Activated CD4-positive, alpha-beta T cell treated with anti-CD3 and anti-CD28 coated beads, Interleukin-2, amount 50 U/mL, for 48 hours (primary cell): Measurements from ENCODE around the gene DRAXIN.

Experiments
- DNase-seq, 2 experiments: peaks; one replicate each; pipeline ENCODE4 v3.0.0-alpha.2; 2020

The DRAXIN gene

GRCh38 chr1:11738783-11739182 lies 47.3 kb downstream of the DRAXIN start:
- DNase-seq = no peak

DNA sequence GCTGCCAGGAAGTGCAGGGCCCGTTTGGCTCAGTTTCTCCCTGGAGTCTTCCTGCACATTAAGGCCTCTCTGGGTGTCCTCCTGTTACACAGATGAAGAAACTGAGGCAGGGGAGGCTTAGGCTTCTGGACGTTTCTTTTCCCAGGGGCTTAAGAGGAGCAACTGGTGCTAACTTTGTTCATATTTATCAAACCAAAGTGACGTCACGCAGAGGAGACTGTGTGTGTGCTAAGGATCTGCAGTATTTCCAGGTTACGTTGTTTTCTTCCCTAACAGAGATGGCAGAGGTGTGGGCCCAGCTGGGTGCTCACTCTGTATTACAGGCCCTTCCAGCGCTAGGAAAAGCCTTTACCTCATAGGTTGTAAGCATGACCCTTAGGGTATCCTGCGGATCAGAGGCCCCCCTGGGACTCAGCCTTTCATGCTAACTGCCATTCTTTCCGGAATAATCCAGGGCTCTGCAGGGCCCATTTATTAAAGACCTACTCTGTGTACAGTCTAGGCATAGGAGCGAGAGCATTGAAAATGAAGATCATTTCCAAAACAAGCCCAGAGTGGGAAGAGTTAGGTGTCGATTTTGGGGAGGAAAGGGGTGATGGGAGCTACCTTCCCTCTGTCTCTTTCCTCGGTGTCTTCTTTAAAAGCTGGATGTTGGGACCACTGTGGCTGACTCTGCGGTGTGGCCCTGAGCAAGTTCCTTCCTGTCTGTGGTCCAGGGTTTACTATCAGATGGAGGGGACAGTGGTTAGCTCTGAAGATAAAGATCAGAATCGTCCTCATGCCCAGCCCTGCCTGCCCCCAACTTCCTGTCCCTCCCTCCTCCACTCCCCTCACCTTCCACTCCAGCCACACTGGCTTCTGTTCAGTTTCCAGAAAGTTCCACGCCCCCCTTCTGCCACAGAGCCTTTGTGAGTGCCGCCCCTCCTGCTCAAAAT lies 49.0 kb downstream of the DRAXIN start:
- DNase-seq = peak; percentile 31 to 40

DNA sequence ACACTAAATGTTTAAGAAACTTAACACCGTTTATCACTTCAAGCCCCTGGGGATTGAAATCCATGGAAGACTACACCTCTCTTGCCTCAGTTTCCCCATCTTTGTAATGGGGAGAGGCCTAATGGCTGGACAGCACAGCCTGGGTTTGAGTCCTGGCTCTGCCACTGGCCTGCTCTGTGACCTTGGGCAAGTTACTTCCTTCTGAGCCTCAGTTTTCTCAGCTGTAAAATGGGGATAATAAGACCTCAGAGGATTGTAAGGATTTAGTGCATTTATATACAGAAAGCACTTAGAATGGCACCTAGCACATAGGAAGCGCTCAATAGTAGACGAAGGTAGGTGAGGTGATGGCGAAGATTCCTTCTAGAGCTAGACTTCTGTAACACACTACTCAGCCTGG lies 50.0 kb downstream of the DRAXIN start:
- no peak for DNase-seq

GRCh38 chr1:11741919-11742558 lies 50.5 kb downstream of the DRAXIN start:
- DNase-seq = no peak

DNA sequence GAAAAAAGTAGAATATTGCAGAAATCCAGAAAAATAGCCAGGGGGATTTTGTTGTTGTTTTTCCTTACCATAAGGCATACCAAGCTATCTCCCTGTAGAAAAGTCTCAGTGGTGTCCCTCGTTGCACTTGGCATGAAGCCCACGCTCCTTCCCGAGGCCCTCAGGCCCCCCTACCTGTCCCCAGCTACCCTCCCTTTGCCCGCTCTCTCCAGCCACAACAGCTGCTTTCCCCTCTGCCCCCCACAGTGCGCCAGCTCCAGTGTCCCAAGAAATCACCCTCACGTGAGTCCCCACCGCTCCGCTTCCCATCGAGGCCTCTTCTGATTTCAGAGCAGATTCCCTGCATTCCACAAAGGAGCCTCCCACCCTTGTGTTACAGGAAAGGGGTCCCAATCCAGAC lies 52.8 kb downstream of the DRAXIN start:
- no peak for DNase-seq

GRCh38 chr1:11746092-11746491 lies 54.6 kb downstream of the DRAXIN start:
- no peak for DNase-seq

GRCh38 chr1:11746795-11747487 lies 55.4 kb downstream of the DRAXIN start:
- DNase-seq = no peak

GRCh38 chr1:11748294-11749202 lies 57.0 kb downstream of the DRAXIN start:
- no peak for DNase-seq

GRCh38 chr1:11749203-11749689 lies 57.7 kb downstream of the DRAXIN start:
- peak; percentile 53 to 68 for DNase-seq

DNA sequence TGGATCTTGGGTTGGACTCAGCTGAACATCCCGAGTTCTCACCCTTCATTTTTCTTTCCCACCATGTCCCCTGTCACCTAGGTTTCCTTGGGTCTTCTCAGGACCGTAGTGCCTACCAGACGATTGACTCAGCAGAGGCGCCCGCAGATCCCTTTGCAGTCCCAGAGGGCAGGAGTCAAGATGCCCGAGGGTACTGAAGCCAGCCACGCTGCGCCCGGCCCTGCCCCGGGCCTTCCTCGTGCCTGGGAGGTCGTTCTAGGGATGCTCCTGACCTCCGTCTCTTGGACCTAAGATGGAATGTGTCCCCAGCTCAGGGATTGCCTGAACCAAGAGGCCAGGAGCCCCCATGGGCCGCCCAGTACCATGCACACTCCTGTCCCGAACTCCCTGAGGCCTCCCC lies 58.5 kb downstream of the DRAXIN start:
- DNase-seq = no peak

- no peak for DNase-seq
Observed at GRCh38 chr1:11751087-11751486, 59.6 kb downstream of the DRAXIN start.

GRCh38 chr1:11752359-11753088 lies 61.0 kb downstream of the DRAXIN start:
- DNase-seq = no peak

- DNase-seq = no peak
Observed at GRCh38 chr1:11753555-11754208, 62.2 kb downstream of the DRAXIN start.

DNA sequence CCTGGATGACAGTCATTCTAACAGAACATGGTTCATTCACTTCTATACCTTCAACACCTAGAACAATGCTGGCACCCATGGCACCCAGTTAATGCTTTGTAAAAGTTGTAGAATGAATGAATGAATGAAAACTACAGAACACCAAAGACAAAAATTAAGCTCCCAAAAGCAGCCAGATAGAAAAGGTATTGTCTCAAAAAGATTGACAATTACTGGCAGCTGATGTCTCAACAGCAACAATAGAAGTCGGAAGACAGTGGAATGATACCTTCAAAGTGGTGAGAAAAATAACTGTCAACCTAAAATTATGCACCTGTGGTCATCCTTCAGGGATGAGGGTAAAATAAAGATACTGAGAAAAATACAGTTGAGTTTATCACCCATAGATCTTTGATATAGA lies 65.5 kb downstream of the DRAXIN start:
- DNase-seq = no peak

- no peak for DNase-seq
Observed at GRCh38 chr1:11759791-11760190, 68.3 kb downstream of the DRAXIN start.

GRCh38 chr1:11761285-11761684 lies 69.8 kb downstream of the DRAXIN start:
- no peak for DNase-seq

- DNase-seq = peak; percentile 20 to 35
Observed at GRCh38 chr1:11761988-11762406, 70.5 kb downstream of the DRAXIN start, which contains the start of gene C1orf167. TSS of gene C1orf167 (plus strand) at chr1:11762193. CDS start at chr1:11764401, 2,208 bp downstream.

- no peak for DNase-seq
Observed at GRCh38 chr1:11764115-11764514, 72.6 kb downstream of the DRAXIN start.

GRCh38 chr1:11764519-11764918 lies 73.0 kb downstream of the DRAXIN start:
- no peak for DNase-seq

DNA sequence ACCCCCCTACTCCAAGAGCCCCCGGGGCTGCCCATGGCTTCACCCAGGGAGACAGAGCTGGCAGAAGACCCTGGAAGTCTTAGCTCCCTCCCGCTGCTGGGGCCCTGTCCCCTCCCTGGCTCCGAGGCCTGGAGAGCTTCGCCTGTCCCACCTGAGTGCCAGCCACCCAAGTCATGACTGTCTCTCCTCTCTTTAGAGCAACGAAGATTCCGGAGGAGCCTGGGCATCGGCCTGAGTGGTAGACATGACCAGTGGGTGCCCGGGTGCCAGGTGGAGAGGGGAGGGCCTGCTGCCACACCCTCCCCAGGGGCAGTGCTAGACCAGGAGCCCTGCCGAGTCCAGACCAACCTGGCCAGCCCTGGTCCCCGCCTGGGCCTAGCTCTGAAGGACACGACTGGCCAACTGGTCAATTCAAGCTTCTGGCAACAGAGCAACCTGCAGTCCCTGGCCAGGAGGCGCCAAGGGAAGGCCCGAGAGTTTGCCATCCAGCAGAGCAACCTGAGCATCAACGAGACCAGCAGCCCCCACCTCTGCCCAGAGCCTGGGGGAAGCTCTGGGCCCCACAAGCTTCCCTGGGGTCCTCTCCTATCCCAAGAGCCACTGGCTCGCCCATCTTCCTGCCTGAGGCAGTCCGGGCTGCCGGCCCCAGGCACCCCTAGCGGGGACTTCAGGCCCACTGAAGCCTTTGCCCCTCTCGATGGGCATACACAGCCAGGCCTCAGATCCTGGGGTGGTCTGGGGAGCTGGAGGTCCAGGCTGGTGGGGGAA lies 74.3 kb downstream of the DRAXIN start:
- DNase-seq = no peak
